H9 (cell line): ENCODE data around the gene KRT8. TPM values are rescaled to one million over a fixed set of nuclear protein-coding genes. Genes with fewer than 3 reads are reported as not detected.

ENCODE experiments used
- DNase-seq: peaks from one replicate; pipeline ENCODE4 v3.0.0-alpha.2; 2017
- H2AFZ ChIP-seq: one replicate; pipeline ENCODE4 v1.6.1; 2013; ENCODE audit warnings: mild to moderate bottlenecking, low read length, control low read depth, moderate library complexity
- H2AK5ac ChIP-seq: 2 replicates; pipeline ENCODE4 v1.6.1; 2013; ENCODE audit warnings: low read length, control low read depth, mixed read lengths; ENCODE audit not compliant: insufficient read length
- H2BK120ac ChIP-seq: one replicate; pipeline ENCODE4 v1.6.1; 2013; ENCODE audit warnings: low read depth, mild to moderate bottlenecking, low read length, control low read depth, inconsistent platforms; ENCODE audit not compliant: poor library complexity, severe bottlenecking
- H2BK12ac ChIP-seq: 2 replicates; pipeline ENCODE4 v1.6.1; 2013; ENCODE audit warnings: low read length, control low read depth, mixed read lengths, low read depth; ENCODE audit not compliant: insufficient read length
- H2BK15ac ChIP-seq: 2 replicates; pipeline ENCODE4 v1.6.1; 2013; ENCODE audit warnings: low read depth, low read length, control low read depth
- H2BK20ac ChIP-seq: one replicate; pipeline ENCODE4 v1.6.1; 2013; ENCODE audit warnings: low read depth, mild to moderate bottlenecking, low read length, control low read depth, inconsistent platforms; ENCODE audit not compliant: poor library complexity, severe bottlenecking
- H2BK5ac ChIP-seq: 2 replicates; pipeline ENCODE4 v1.6.1; 2013; ENCODE audit warnings: low read length, control low read depth, mixed read lengths; ENCODE audit not compliant: insufficient read length
- H3K14ac ChIP-seq: 2 replicates; pipeline ENCODE4 v1.6.1; 2013; ENCODE audit warnings: low read length, control low read depth; ENCODE audit not compliant: insufficient read depth
- H3K18ac ChIP-seq: 2 replicates; pipeline ENCODE4 v1.6.1; 2013; ENCODE audit warnings: low read depth, mild to moderate bottlenecking, mixed read lengths, low read length, control low read depth; ENCODE audit not compliant: insufficient read length
- H3K23ac ChIP-seq: 2 replicates; pipeline ENCODE4 v1.6.1; 2013; ENCODE audit warnings: low read length, control low read depth, mixed read lengths, low read depth; ENCODE audit not compliant: insufficient read length
- H3K23me2 ChIP-seq: 2 replicates; pipeline ENCODE4 v1.6.1; 2013; ENCODE audit warnings: low read depth, mild to moderate bottlenecking, mixed read lengths, low read length, control low read depth; ENCODE audit not compliant: insufficient read length, poor library complexity, severe bottlenecking
- H3K27ac ChIP-seq: 2 replicates; pipeline ENCODE4 v1.5.1; 2013; ENCODE audit warnings: low read length, control low read depth, mixed read lengths, low read depth; ENCODE audit not compliant: insufficient read length
- H3K27me3 ChIP-seq: 2 replicates; pipeline ENCODE4 v1.6.1; 2013; ENCODE audit warnings: low read length, control low read depth, inconsistent platforms; ENCODE audit not compliant: insufficient read depth
- H3K4ac ChIP-seq: 2 replicates; pipeline ENCODE4 v1.6.1; 2013; ENCODE audit warnings: low read depth, mild to moderate bottlenecking, control low read depth, inconsistent platforms, low read length, moderate library complexity
- H3K4me1 ChIP-seq: 2 replicates; pipeline ENCODE4 v1.6.1; 2013; ENCODE audit warnings: low read length, control low read depth, inconsistent platforms; ENCODE audit not compliant: insufficient read depth
- H3K4me2 ChIP-seq: 2 replicates; pipeline ENCODE4 v1.6.1; 2013; ENCODE audit warnings: low read length, control low read depth, mixed read lengths; ENCODE audit not compliant: insufficient read length, insufficient read depth
- H3K56ac ChIP-seq: 2 replicates; pipeline ENCODE4 v1.6.1; 2013; ENCODE audit warnings: low read depth, mild to moderate bottlenecking, mixed read lengths, low read length, control low read depth; ENCODE audit not compliant: insufficient read length
- H3K79me1 ChIP-seq: 2 replicates; pipeline ENCODE4 v1.6.1; 2013; ENCODE audit warnings: low read depth, mild to moderate bottlenecking, moderate library complexity, low read length, control low read depth, inconsistent platforms; ENCODE audit not compliant: insufficient read depth, poor library complexity, severe bottlenecking
- H3K79me2 ChIP-seq: 2 replicates; pipeline ENCODE4 v1.6.1; 2013; ENCODE audit warnings: low read length, control low read depth, inconsistent platforms; ENCODE audit not compliant: insufficient read depth
- H3K9ac ChIP-seq: 2 replicates; pipeline ENCODE4 v1.6.1; 2013; ENCODE audit warnings: low read length, control low read depth, mixed read lengths; ENCODE audit not compliant: insufficient read length; ENCODE audit errors: extremely low read depth
- H3K9me3 ChIP-seq: one replicate; pipeline ENCODE4 v1.6.1; 2013; ENCODE audit warnings: low read depth, low read length, inconsistent platforms; ENCODE audit not compliant: control insufficient read depth
- H3T11ph ChIP-seq: one replicate; pipeline ENCODE4 v1.6.1; 2013; ENCODE audit warnings: mild to moderate bottlenecking, low read length, control low read depth, inconsistent platforms
- H4K20me1 ChIP-seq: one replicate; pipeline ENCODE4 v1.6.1; 2013; ENCODE audit not compliant: control insufficient read depth, insufficient read length, insufficient read depth
- H4K5ac ChIP-seq: 2 replicates; pipeline ENCODE4 v1.6.1; 2013; ENCODE audit warnings: low read depth, mild to moderate bottlenecking, mixed read lengths, low read length, control low read depth; ENCODE audit not compliant: insufficient read length
- H4K8ac ChIP-seq: replicated peaks from 2 replicates; pipeline ENCODE4 v1.6.1; 2013; ENCODE audit warnings: low read length, control low read depth, mixed read lengths, low read depth; ENCODE audit not compliant: insufficient read length
- H4K91ac ChIP-seq: 2 replicates; pipeline ENCODE4 v1.6.1; 2013; ENCODE audit warnings: low read depth, mild to moderate bottlenecking, moderate library complexity, mixed read lengths, low read length, control low read depth; ENCODE audit not compliant: insufficient read length
- H3K27ac Mint-ChIP-seq, 3 experiments: 2 replicates in 2 of 3; 3 replicates in 1 of 3; pipeline ENCODE4 v1.8.0; 2020 to 2021; ENCODE audit warnings: mixed read lengths in 3 of 3, mild to moderate bottlenecking in 1 of 3, moderate library complexity in 1 of 3
- H3K27me3 Mint-ChIP-seq: 2 replicates; pipeline ENCODE4 v1.8.0; 2021; ENCODE audit warnings: low read depth, mild to moderate bottlenecking, moderate library complexity, mixed read lengths
- H3K36me3 Mint-ChIP-seq, 3 experiments: 2 replicates in 2 of 3; 3 replicates in 1 of 3; pipeline ENCODE4 v1.8.0; 2020 to 2021; ENCODE audit warnings: low read depth in 3 of 3, mixed read lengths in 3 of 3; ENCODE audit not compliant: insufficient read depth in 1 of 3
- H3K4me1 Mint-ChIP-seq, 2 experiments: 2 replicates each; pipeline ENCODE4 v1.8.0; 2020; ENCODE audit warnings: mixed read lengths in 2 of 2
- H3K4me3 Mint-ChIP-seq, 2 experiments: 2 replicates in 1 of 2; 3 replicates in 1 of 2; pipeline ENCODE4 v1.8.0; 2020 to 2021; ENCODE audit warnings: mild to moderate bottlenecking in 2 of 2, mixed read lengths in 2 of 2, moderate library complexity in 1 of 2
- H3K9me3 Mint-ChIP-seq, 2 experiments: 2 replicates in 1 of 2; 3 replicates in 1 of 2; pipeline ENCODE4 v1.8.0; 2020; ENCODE audit warnings: mild to moderate bottlenecking in 2 of 2, mixed read lengths in 2 of 2, moderate library complexity in 1 of 2
- total RNA-seq: library from RNA; stranded (reverse); gene quantifications from 2 replicates; pipeline ENCODE4 v1.2.1, GENCODE V29; 2021
- TF ChIP-seq, protein P1 (sequence below): fragments of 200-600 bp; sonication (generic); conservative IDR thresholded peaks from 3 replicates; pipeline ENCODE4 v1.8.0; 2021; ENCODE audit warnings: antibody characterized with exemption, mild to moderate bottlenecking

The KRT8 gene
- total RNA-seq, 1 experiment from 2014 or later, result 244 TPM

DNA sequence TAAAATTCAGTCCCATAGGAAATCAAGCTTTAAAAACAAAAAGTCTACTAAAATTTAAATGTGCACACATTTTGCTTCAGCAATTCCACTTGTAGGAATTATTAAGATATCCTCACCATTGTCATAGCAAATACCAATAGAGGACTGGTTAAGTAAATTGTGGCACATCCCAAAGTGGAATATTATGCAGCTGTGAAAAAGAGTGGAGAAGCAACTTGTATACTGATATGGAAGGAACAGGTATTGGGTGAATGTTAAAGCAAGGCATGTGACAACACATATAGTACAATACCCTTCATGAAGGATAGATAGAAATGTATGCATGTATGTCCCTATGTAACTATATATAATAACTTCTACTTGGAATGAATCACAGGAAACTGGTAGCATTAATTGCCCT is 11.9 kb downstream of the KRT8 start:
- Mint-ChIP-seq H3K4me3 (no peak overlapping the region), H3K27ac (no peak overlapping the region), H3K27me3 (no peaks in the 10 kb centered on the region), H3K36me3 (peaks cover 2 to 14% (median 14%) of the 10 kb centered on the region in 3 experiments; a peak in 4 of 7 replicates), H3K4me1 (0 out of 4 replicates have a peak, but pooled peaks cover 0 to 3% of the 10 kb centered on the region in 2 experiments), H3K9me3 (peaks cover 0 to 3% of the 10 kb centered on the region in 2 experiments; a peak in 2 of 5 replicates)
- H3K4ac ChIP-seq, result no peak overlapping the region
- no peaks in the 10 kb centered on the region for H3K23me2 ChIP-seq
- no peak overlapping the region for H3K4me2 ChIP-seq
- no peak overlapping the region for H3K18ac ChIP-seq
- no peak overlapping the region for H4K8ac ChIP-seq
- no peak overlapping the region for H3T11ph ChIP-seq
- H3K9ac ChIP-seq, result no peak overlapping the region
- no peak overlapping the region for H3K27ac ChIP-seq
- H3K79me1 ChIP-seq, result no peaks in the 10 kb centered on the region
- DNase-seq, result no peak
- H2BK5ac ChIP-seq, result no peak overlapping the region
- no peaks in the 10 kb centered on the region for H3K4me1 ChIP-seq
- H3K14ac ChIP-seq, result no peak overlapping the region
- no peak overlapping the region for H2AFZ ChIP-seq
- H2AK5ac ChIP-seq, result no peak overlapping the region
- H3K56ac ChIP-seq, result no peak overlapping the region
- no peak overlapping the region for H4K91ac ChIP-seq
- H2BK15ac ChIP-seq, result no peak overlapping the region
- H3K23ac ChIP-seq, result no peak overlapping the region
- no peak overlapping the region for H2BK120ac ChIP-seq
- no peak overlapping the region for H4K5ac ChIP-seq
- H2BK12ac ChIP-seq, result no peak overlapping the region
- H4K20me1 ChIP-seq, result no peaks in the 10 kb centered on the region
- H3K27me3 ChIP-seq, result no peaks in the 10 kb centered on the region
- no peaks in the 10 kb centered on the region for H3K9me3 ChIP-seq
- no peak overlapping the region for H2BK20ac ChIP-seq
- TF ChIP-seq, protein P1, sequence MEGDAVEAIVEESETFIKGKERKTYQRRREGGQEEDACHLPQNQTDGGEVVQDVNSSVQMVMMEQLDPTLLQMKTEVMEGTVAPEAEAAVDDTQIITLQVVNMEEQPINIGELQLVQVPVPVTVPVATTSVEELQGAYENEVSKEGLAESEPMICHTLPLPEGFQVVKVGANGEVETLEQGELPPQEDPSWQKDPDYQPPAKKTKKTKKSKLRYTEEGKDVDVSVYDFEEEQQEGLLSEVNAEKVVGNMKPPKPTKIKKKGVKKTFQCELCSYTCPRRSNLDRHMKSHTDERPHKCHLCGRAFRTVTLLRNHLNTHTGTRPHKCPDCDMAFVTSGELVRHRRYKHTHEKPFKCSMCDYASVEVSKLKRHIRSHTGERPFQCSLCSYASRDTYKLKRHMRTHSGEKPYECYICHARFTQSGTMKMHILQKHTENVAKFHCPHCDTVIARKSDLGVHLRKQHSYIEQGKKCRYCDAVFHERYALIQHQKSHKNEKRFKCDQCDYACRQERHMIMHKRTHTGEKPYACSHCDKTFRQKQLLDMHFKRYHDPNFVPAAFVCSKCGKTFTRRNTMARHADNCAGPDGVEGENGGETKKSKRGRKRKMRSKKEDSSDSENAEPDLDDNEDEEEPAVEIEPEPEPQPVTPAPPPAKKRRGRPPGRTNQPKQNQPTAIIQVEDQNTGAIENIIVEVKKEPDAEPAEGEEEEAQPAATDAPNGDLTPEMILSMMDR, result no peak
- no peaks in the 10 kb centered on the region for H3K79me2 ChIP-seq
